KOPT-K1 (cell line): ENCODE data around the gene CTIF.

Source experiments
- H3K27ac ChIP-seq: fragments of 200-600 bp; sonication (generic); 2 replicates; pipeline ENCODE4 v1.5.1; 2016; ENCODE audit warnings: antibody characterized with exemption, mild to moderate bottlenecking, low read depth, low read length; ENCODE audit not compliant: poor library complexity, severe bottlenecking
- H3K36me3 ChIP-seq: fragments of 200-600 bp; sonication (generic); 2 replicates; pipeline ENCODE4 v1.5.1; 2017; ENCODE audit warnings: antibody characterized with exemption, mild to moderate bottlenecking, low read length, moderate library complexity; ENCODE audit not compliant: insufficient read depth
- H3K9me3 ChIP-seq: fragments of 200-600 bp; sonication (generic); 2 replicates; pipeline ENCODE4 v1.5.1; 2017; ENCODE audit warnings: antibody characterized with exemption, low read length, mild to moderate bottlenecking; ENCODE audit not compliant: insufficient read depth, poor library complexity, severe bottlenecking

The CTIF gene

GRCh38 chr18:48695671-48696070 is 156.8 kb downstream of the CTIF start:
- Histone ChIP-seq H3K36me3 (no peaks in the 10 kb centered on the region), H3K9me3 (no peaks in the 10 kb centered on the region), H3K27ac (no peak overlapping the region)

GRCh38 chr18:48696218-48696617 is 157.4 kb downstream of the CTIF start:
- Histone ChIP-seq H3K9me3 (no peaks in the 10 kb centered on the region), H3K27ac (no peak overlapping the region), H3K36me3 (no peaks in the 10 kb centered on the region)

- H3K36me3 ChIP-seq: no peaks in the 10 kb centered on the region
- H3K27ac ChIP-seq: no peak overlapping the region
- H3K9me3 ChIP-seq: no peaks in the 10 kb centered on the region
Measured at GRCh38 chr18:48697441-48697840, 158.6 kb downstream of the CTIF start.

GRCh38 chr18:48698707-48699106 is 159.9 kb downstream of the CTIF start:
- H3K27ac ChIP-seq: no peak overlapping the region
- H3K9me3 ChIP-seq: no peaks in the 10 kb centered on the region
- H3K36me3 ChIP-seq: no peaks in the 10 kb centered on the region

- Histone ChIP-seq H3K27ac (no peak overlapping the region), H3K9me3 (no peaks in the 10 kb centered on the region), H3K36me3 (no peaks in the 10 kb centered on the region)
Measured at GRCh38 chr18:48699761-48700160, 160.9 kb downstream of the CTIF start.

GRCh38 chr18:48700446-48700845 is 161.6 kb downstream of the CTIF start:
- H3K36me3 ChIP-seq: no peaks in the 10 kb centered on the region
- no peaks in the 10 kb centered on the region for H3K9me3 ChIP-seq
- no peak overlapping the region for H3K27ac ChIP-seq

GRCh38 chr18:48702346-48703027 is 163.7 kb downstream of the CTIF start:
- H3K36me3 ChIP-seq: no peaks in the 10 kb centered on the region

GRCh38 chr18:48703028-48703386 is 164.2 kb downstream of the CTIF start:
- H3K27ac ChIP-seq: no peak overlapping the region
- no peaks in the 10 kb centered on the region for H3K36me3 ChIP-seq
- H3K9me3 ChIP-seq: no peaks in the 10 kb centered on the region

More at GRCh38 chr18:48702346-48703027, 163.7 kb downstream of the CTIF start:
- Histone ChIP-seq H3K9me3 (no peaks in the 10 kb centered on the region), H3K27ac (no peak overlapping the region)

GRCh38 chr18:48703418-48703817 is 164.6 kb downstream of the CTIF start:
- H3K27ac ChIP-seq: no peak overlapping the region
- H3K36me3 ChIP-seq: no peaks in the 10 kb centered on the region
- no peaks in the 10 kb centered on the region for H3K9me3 ChIP-seq

- no peak overlapping the region for H3K27ac ChIP-seq
Measured at GRCh38 chr18:48705043-48705442, 166.2 kb downstream of the CTIF start.

GRCh38 chr18:48705531-48705930 is 166.7 kb downstream of the CTIF start:
- H3K27ac ChIP-seq: no peak overlapping the region
- H3K9me3 ChIP-seq: no peaks in the 10 kb centered on the region
- no peaks in the 10 kb centered on the region for H3K36me3 ChIP-seq

More at GRCh38 chr18:48705043-48705442, 166.2 kb downstream of the CTIF start:
- H3K9me3 ChIP-seq: no peaks in the 10 kb centered on the region
- H3K36me3 ChIP-seq: no peaks in the 10 kb centered on the region

GRCh38 chr18:48706731-48707130 is 167.9 kb downstream of the CTIF start:
- Histone ChIP-seq H3K27ac (no peak overlapping the region), H3K36me3 (no peaks in the 10 kb centered on the region), H3K9me3 (no peaks in the 10 kb centered on the region)

- no peaks in the 10 kb centered on the region for H3K36me3 ChIP-seq
- H3K27ac ChIP-seq: no peak overlapping the region
- no peaks in the 10 kb centered on the region for H3K9me3 ChIP-seq
Measured at GRCh38 chr18:48707636-48708296, 168.9 kb downstream of the CTIF start.

GRCh38 chr18:48708807-48709206 is 170.0 kb downstream of the CTIF start:
- Histone ChIP-seq H3K9me3 (no peaks in the 10 kb centered on the region), H3K36me3 (no peaks in the 10 kb centered on the region), H3K27ac (no peak overlapping the region)

GRCh38 chr18:48709371-48710062 is 170.7 kb downstream of the CTIF start:
- no peaks in the 10 kb centered on the region for H3K36me3 ChIP-seq

More at GRCh38 chr18:48709371-48710062, 170.7 kb downstream of the CTIF start:
- H3K27ac ChIP-seq: no peak overlapping the region
- H3K9me3 ChIP-seq: no peaks in the 10 kb centered on the region
